OCI-LY1 (cell line): ENCODE measurements around the gene WDR5B.

Experiments used
- CTCF ChIP-seq: fragments of 200-600 bp; sonication (generic), shearing (Covaris generic); IDR thresholded peaks from 2 replicates; pipeline ENCODE4 v1.5.1; 2017; ENCODE audit warnings: mild to moderate bottlenecking, antibody characterized with exemption, low read length, moderate library complexity, mixed read lengths
- EZH2 ChIP-seq: fragments of 200-600 bp; sonication (generic), shearing (Covaris generic); IDR thresholded peaks from 2 replicates; pipeline ENCODE4 v1.8.0; 2017; ENCODE audit warnings: borderline replicate concordance, mixed run types, mild to moderate bottlenecking, antibody characterized with exemption, low read length, moderate library complexity, mixed read lengths

GRCh38 chr3:122377975-122378374 is 37.9 kb downstream of the WDR5B start:
- TF ChIP-seq CTCF (no peak), EZH2 (no peak)
